ENCODE results near the gene AXDND1.
A peak's percentile ranks its signal among the peaks of the same experiment; 100 is the strongest.

AXDND1 gene

GRCh38 chr1:179576509-179576908 is 210.7 kb downstream of the AXDND1 start:
- DNase-seq, result no peak

DNA sequence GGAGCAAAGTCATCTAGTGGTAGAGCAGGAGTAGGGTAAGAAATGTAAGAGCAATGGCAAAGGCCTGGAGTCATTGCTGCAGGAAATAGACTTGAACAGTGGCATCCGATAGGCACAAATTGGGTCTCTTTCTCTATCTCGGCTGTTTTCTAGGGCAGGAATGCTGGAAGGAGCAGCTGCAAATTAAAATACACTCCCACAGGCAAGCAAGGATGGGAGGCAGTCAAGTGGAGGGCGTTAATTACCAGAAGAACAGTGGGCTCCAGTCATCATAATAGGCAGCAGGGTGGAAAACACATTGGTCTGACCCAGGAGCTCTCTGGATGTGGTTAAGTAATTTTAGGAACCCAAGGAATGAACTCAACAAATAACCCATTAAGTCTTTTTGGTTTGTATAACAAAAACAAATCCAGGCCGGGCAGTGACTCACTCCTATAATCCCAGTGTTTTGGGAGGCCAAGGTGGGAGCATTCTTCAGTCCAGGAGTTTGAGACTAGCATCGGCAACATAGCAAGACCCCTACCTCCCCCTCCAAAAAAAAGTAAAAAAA is 218.1 kb downstream of the AXDND1 start:
- no peak for DNase-seq

- DNase-seq, result no peak
These were observed 220.5 kb downstream of the AXDND1 start for GRCh38 chr1:179586107-179586823.

- no peak for DNase-seq
These were observed 221.6 kb downstream of the AXDND1 start for GRCh38 chr1:179587336-179587735.

DNA sequence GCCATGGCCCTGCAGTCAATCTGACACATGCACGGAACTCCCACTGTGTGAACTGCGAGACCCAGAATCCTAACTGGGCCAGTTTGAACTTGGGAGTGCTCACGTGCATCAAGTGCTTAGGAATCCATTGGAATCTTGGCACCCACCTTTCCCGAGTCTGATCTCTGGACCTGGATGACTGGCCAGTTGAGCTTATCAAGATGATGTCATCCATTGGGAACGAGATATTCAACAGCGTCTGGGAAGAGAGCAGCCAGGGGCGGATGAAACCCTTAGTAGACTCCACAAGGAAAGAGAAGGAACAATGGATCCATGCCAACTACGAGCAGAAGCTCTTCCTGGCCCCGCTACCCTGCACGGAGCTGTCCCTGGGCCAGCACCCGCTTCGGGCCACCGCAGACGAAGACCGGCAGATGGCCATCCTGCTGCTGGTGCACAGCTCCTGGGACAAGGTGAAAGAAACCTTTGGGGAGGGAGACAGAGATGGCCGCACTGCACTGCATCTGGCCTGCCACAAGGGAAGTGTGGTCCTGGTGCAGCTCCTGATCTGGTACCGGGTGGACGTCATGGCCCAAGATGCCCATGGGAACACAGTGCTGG is 222.8 kb downstream of the AXDND1 start:
- no peak for DNase-seq

DNA sequence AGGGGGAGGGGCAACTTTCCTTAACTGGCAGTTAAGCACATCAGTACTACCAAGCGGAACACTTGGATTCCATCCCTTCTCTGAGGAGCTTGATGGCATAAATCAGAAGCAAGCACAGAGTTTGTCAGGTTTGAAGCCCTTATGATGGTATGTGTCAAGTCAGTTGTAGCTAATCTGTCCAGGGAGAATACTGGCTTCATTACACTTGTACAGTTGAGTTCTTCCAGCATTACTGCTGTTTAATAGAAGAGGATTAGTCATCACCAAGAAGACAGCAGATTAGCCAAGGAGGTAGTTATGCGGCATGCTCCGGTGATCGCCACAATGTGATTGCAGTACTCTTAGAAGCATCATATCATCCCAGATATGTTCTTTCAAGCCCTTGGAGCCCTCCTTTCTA is 223.7 kb downstream of the AXDND1 start:
- DNase-seq, result no peak

- no peak for DNase-seq
These were observed 224.9 kb downstream of the AXDND1 start for GRCh38 chr1:179590671-179591070.

DNA sequence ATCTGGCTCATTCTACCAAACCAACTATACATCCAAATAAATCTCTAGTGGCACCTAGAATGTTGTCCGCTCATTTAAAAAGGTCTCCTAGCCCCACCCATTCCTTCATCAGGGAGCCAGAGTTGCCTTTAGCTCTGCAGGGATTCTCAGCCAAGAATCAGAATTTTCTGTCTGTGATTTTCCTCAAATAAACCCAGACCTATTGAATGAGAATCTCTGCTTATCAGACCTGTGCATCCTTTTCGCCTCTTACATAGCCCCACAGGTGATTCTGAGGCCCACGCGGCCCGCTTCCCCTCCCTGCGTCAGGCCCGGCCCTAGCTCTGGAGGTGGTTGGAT is 225.5 kb downstream of the AXDND1 start:
- DNase-seq, result no peak

DNA sequence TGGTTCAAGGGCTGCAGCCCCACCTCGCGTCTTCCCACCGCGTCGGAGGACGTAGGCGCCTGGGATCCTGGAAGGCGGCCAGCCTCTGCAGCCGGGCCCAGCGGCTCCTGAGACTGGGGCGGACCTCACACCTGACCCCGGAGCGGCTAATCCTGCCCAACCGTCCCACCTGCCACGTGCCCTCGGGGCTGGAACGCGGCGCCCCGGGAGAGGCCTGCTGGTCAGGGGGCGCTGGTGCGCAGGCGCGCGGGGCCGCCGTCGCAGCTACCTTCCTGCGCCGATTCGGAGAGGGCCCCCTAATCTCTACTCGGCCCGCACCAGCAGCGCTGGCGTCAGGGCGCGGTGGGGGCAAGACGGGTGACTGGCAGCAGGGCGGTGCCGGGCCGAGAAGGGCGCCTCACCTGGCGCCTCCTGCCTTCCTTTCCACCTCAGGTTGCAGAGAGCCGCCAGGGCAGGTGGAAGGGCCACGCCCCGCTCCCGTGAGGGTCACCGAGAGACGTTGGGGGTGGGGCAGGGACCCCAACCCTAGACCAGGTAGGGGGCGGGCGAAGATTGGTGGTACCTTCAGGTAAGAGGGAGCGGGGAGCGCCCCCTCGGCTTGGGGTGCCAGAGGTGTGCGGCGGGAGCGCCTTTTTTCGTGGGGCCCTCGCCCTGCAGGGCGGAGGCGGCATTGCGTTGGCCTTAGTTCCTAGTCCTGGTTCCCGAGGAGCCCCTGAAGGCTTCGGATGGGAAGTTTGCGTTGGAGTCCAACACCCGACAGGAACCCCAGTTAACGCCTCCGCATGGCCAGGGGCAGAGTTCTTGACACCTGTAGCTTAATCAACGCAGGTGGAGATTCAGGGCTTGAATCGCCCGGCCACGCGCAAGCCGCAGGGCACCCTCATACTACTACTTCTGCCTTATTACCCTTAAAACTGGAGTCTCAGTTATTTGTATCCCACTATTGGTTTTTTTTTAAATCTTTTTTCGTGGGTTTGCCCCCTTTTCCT is 226.1 kb downstream of the AXDND1 start, which contains the start of gene TDRD5:
Gene TDRD5 (plus strand): TSS at position 241 of the 989 bp plus-strand sequence. CDS start 784 bp downstream, outside the sequence.
- DNase-seq, result no peak

GRCh38 chr1:179598631-179599030 is 232.9 kb downstream of the AXDND1 start:
- DNase-seq, result no peak

DNA sequence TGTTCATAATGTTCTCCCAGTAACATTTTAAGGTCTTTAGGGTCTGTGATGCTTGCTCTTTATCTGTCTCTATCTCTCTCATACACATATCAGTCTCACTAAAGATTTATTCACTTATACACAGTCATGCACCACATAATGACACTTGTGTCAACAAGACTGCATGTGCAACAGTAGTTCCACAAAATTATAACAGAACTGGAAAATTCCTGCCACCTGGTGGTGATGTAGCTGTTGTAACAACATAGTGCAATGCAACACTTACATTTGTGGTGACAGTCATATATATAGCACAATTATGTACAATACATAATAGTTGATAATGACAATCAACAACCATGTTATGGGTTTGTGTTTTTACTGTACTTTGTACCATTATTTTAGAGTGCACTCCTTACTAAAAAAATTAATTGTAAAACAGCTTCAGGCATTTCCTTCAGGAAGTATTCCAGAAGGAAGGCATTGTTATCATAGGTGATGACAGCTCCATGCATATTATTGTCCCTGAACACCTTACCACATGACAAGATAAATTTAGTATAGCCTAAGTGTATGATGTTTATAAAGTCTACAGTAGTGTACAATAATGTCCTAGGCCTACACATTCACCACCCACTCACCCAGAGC is 234.0 kb downstream of the AXDND1 start:
- DNase-seq, result peak; percentile 16 to 36

DNA sequence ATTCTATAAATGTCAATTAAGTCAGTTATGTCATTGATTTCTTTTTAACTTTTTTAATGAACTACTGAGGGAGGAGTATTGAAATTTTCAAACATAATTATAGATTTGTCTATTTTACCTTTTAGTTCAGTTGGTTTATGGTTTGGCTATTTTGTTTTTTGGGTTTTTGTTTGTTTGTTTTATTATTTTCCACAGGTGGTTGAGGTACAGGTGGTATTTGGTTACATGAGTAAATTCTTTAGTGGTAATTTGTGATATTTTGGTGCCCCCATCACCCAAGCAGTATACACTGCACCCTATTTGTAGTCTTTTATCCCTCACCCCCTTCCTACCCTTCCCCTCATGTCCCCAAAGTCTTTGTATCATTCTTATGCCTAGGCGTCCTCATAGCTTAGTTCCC is 235.3 kb downstream of the AXDND1 start:
- no peak for DNase-seq

Measured in inflammatory macrophage treated with lipopolysaccharide for 1 hour (primary cell).